K562 (cell line): Measurements from ENCODE around the gene CRYBA1. TPM values are rescaled to one million over a fixed set of nuclear protein-coding genes. Genes with fewer than 3 reads are reported as not detected.
A peak's percentile ranks its signal among the peaks of the same experiment; 100 is the strongest.

Experiments used
- ARID1B ChIP-seq: fragments of 450-650 bp; IDR thresholded peaks from 2 replicates; pipeline ENCODE4 v1.6.1; 2016; ENCODE audit warnings: antibody characterized with exemption, mild to moderate bottlenecking, inconsistent platforms
- ATF7 ChIP-seq: fragments of 450-650 bp; IDR thresholded peaks from 2 replicates; pipeline ENCODE4 v1.7.1; 2014; ENCODE audit warnings: mild to moderate bottlenecking, moderate library complexity
- CBFA2T2 ChIP-seq: fragments of 450-650 bp; conservative IDR thresholded peaks from 2 replicates; pipeline ENCODE4 v1.6.1; 2017; ENCODE audit warnings: mild to moderate bottlenecking
- CCNT2 ChIP-seq: IDR thresholded peaks from 2 replicates; pipeline ENCODE4 v1.6.1; 2011; ENCODE audit warnings: borderline replicate concordance, low read depth, mild to moderate bottlenecking, moderate library complexity, mixed read lengths, low read length; ENCODE audit not compliant: insufficient read length; ENCODE audit errors: extremely low read depth
- DNMT1 ChIP-seq: fragments of 450-650 bp; IDR thresholded peaks from 2 replicates; pipeline ENCODE4 v1.6.1; 2016; ENCODE audit warnings: antibody characterized with exemption, mild to moderate bottlenecking
- ELF2 ChIP-seq: fragments of 250-450 bp; sonication (Bioruptor Pico); IDR thresholded peaks from 2 replicates; pipeline ENCODE4 v1.5.0; 2021; ENCODE audit warnings: mild to moderate bottlenecking
- FOXM1 ChIP-seq, 2 experiments: fragments of 450-650 bp in 1 of 2; sonication (generic) in 1 of 2; formaldehyde crosslinking in 1 of 2; IDR thresholded peaks; 2 replicates each; pipeline versions ENCODE4 v1.6.1 to v1.9.0; 2017 to 2022; ENCODE audit warnings: low read depth in 2 of 2, mild to moderate bottlenecking in 2 of 2, missing genetic modification reagents in 1 of 2, moderate library complexity in 1 of 2
- KLF16 ChIP-seq: IDR thresholded peaks from 2 replicates; pipeline ENCODE4 v1.6.1; 2016; ENCODE audit warnings: antibody characterized with exemption
- NUFIP1 ChIP-seq: fragments of 450-650 bp; IDR thresholded peaks from 2 replicates; pipeline ENCODE4 v1.6.1; 2018; ENCODE audit not compliant: partially characterized antibody
- SREBF1 ChIP-seq: fragments of 150-350 bp; IDR thresholded peaks from 2 replicates; pipeline ENCODE4 v1.6.1; 2014; ENCODE audit warnings: antibody characterized with exemption, low read depth, low read length, borderline replicate concordance
- STAT5A ChIP-seq: IDR thresholded peaks from 2 replicates; pipeline ENCODE4 v1.6.1; 2012; ENCODE audit warnings: low read length, inconsistent platforms, borderline replicate concordance
- ZFX ChIP-seq: sonication (generic); formaldehyde crosslinking; IDR thresholded peaks from 2 replicates; pipeline ENCODE4 v1.8.0; 2022; ENCODE audit warnings: mild to moderate bottlenecking, missing genetic modification reagents, moderate library complexity
- ZNF121 ChIP-seq: sonication (generic); formaldehyde crosslinking; conservative IDR thresholded peaks from 2 replicates; pipeline ENCODE4 v1.8.0; 2022; ENCODE audit warnings: missing genetic modification reagents
- ZNF165 ChIP-seq: fragments of 250-450 bp; sonication (Bioruptor Pico); IDR thresholded peaks from 2 replicates; pipeline ENCODE4 v1.4.0; 2020; ENCODE audit warnings: borderline replicate concordance
- ZNF431 ChIP-seq: sonication (generic); formaldehyde crosslinking; IDR thresholded peaks from 2 replicates; pipeline ENCODE4 v1.8.0; 2022; ENCODE audit warnings: mild to moderate bottlenecking, missing genetic modification reagents
- polyA plus RNA-seq, 8 experiments: library from polyadenylated mRNA; depleted of rRNA in 4 of 8; stranded (reverse) in 5 of 8; unstranded in 3 of 8; fragments of >200 nt; fragmentation: Nextera tagmentation in 2 of 8; fragmentation: Illumina TruSeq in 1 of 8; extraction: Ambion mirVana in 2 of 8; extraction: Trizol in 1 of 8; gene quantifications; 2 replicates each; pipeline versions ENCODE4 v1.2.1 to v1.2.3, GENCODE V29; 2011 to 2014; ENCODE audit warnings: inconsistent platforms in 1 of 8, missing spikeins in 1 of 8
- total RNA-seq, 7 experiments: library from RNA; depleted of rRNA in 6 of 7; stranded (reverse); fragments of >200 nt in 6 of 7; fragmentation: Illumina TruSeq in 2 of 7; extraction: Trizol in 2 of 7; gene quantifications; 2 replicates each; pipeline versions ENCODE4 v1.2.1 to v1.2.3, GENCODE V29; 2011 to 2021; ENCODE audit warnings: low replicate concordance in 1 of 7
- TF ChIP-seq, protein P1 (sequence below): fragments of 250-450 bp; sonication (Bioruptor Pico); IDR thresholded peaks from 2 replicates; pipeline ENCODE4 v1.8.0; 2021; ENCODE audit warnings: mild to moderate bottlenecking, moderate library complexity
- TF ChIP-seq, protein P2 (sequence below): fragments of 450-650 bp; formaldehyde crosslinking; IDR thresholded peaks from 2 replicates; pipeline ENCODE4 v1.4.0; 2020; ENCODE audit warnings: mild to moderate bottlenecking, moderate library complexity
- TF ChIP-seq, protein P3 (sequence below): IDR thresholded peaks from 2 replicates; pipeline ENCODE4 v1.6.1; 2016; ENCODE audit warnings: missing genetic modification characterization, missing compliant biosample characterization
- TF ChIP-seq, protein P4 (sequence below): fragments of 450-650 bp; formaldehyde crosslinking; IDR thresholded peaks from 2 replicates; pipeline ENCODE4 v1.4.0; 2020; ENCODE audit warnings: mild to moderate bottlenecking
- TF ChIP-seq, protein P5 (sequence below): IDR thresholded peaks from 2 replicates; pipeline ENCODE4 v1.6.1; 2012; ENCODE audit warnings: low read depth, low read length, improper control_type of control experiment, borderline replicate concordance

The CRYBA1 gene
- total and polyA plus RNA-seq, 9 of the 15 experiments (the other 6 are each of a cell fraction or from before 2014, with no cell fraction given) = not detected

DNA sequence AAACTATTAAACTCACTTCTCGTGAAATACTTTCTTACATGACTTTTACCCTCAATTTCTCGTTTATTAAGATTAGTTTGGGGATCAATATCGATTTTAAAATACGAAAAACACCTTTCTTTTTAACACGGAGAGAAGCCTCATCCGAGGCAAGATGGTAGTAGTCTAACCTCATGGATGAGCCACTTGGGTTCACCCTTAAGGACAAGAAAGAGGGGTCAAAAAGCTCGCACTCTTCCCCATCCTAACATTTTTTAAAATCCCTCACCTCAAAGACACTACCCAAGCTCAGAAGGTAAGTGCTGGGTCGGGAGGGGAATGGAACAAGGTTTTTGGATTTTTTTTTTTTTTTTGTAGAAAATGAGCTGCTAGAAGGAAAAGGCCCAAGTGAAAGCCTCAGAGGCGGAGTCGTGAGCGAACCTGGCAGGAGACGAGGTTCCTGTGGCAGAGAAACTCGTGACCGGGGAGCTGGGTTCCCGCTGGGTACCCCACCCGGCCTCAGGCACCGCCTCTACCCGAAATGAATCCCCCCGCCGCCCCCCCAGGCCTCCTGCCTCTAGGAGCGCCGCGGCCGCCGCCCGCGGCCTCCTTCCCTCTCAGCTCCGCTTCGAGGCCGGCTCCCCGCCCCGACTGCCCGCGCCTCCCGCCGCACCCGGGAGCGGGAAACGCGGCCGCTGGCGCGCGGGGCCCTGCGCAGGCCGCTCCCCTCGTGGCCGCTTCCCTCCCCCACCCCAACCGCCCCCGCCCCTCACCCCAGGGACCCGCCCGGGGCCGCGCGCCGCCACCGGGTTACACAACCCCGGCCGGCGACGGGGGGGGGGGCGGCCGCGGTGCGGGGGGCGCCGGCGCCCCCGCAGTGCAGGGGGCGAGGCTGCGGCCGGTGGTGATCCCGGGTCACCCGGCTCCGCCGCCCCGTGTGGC, 45.7 kb downstream of the CRYBA1 start (continued):
- TF ChIP-seq, protein P1, sequence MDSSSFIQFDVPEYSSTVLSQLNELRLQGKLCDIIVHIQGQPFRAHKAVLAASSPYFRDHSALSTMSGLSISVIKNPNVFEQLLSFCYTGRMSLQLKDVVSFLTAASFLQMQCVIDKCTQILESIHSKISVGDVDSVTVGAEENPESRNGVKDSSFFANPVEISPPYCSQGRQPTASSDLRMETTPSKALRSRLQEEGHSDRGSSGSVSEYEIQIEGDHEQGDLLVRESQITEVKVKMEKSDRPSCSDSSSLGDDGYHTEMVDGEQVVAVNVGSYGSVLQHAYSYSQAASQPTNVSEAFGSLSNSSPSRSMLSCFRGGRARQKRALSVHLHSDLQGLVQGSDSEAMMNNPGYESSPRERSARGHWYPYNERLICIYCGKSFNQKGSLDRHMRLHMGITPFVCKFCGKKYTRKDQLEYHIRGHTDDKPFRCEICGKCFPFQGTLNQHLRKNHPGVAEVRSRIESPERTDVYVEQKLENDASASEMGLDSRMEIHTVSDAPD = no peak
- TF ChIP-seq KLF16 (no peak), DNMT1 (no peak), ZNF431 (no peak), SREBF1 (no peak), STAT5A (no peak), FOXM1 (IDR thresholded peaks at IDR 0.05; ENCODE audit: low read depth) (no peak), FOXM1 (CRISPR knock-in tag; IDR thresholded peaks at IDR 0.05; ENCODE audit: low read depth) (no peak), ARID1B (no peak), ZNF121 (CRISPR knock-in tag) (no peak), CCNT2 (peak; percentile 50), ZNF165 (CRISPR knock-in tag) (no peak), ATF7 (no peak), ELF2 (CRISPR knock-in tag) (no peak), NUFIP1 (no peak), ZFX (CRISPR knock-in tag) (no peak; the same call in 1 of the 2 replicates), CBFA2T2 (no peak)
- TF ChIP-seq, protein P2, sequence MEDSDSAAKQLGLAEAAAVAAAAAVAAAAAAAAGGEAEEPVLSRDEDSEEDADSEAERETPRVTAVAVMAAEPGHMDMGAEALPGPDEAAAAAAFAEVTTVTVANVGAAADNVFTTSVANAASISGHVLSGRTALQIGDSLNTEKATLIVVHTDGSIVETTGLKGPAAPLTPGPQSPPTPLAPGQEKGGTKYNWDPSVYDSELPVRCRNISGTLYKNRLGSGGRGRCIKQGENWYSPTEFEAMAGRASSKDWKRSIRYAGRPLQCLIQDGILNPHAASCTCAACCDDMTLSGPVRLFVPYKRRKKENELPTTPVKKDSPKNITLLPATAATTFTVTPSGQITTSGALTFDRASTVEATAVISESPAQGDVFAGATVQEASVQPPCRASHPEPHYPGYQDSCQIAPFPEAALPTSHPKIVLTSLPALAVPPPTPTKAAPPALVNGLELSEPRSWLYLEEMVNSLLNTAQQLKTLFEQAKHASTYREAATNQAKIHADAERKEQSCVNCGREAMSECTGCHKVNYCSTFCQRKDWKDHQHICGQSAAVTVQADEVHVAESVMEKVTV (CRISPR knock-in tag) = no peak
- TF ChIP-seq, protein P3, sequence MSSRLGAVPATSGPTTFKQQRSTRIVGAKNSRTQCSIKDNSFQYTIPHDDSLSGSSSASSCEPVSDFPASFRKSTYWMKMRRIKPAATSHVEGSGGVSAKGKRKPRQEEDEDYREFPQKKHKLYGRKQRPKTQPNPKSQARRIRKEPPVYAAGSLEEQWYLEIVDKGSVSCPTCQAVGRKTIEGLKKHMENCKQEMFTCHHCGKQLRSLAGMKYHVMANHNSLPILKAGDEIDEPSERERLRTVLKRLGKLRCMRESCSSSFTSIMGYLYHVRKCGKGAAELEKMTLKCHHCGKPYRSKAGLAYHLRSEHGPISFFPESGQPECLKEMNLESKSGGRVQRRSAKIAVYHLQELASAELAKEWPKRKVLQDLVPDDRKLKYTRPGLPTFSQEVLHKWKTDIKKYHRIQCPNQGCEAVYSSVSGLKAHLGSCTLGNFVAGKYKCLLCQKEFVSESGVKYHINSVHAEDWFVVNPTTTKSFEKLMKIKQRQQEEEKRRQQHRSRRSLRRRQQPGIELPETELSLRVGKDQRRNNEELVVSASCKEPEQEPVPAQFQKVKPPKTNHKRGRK (tag) = 0 out of 2 replicates have a peak, but pooled peaks have one; percentile 1
- TF ChIP-seq, protein P4, sequence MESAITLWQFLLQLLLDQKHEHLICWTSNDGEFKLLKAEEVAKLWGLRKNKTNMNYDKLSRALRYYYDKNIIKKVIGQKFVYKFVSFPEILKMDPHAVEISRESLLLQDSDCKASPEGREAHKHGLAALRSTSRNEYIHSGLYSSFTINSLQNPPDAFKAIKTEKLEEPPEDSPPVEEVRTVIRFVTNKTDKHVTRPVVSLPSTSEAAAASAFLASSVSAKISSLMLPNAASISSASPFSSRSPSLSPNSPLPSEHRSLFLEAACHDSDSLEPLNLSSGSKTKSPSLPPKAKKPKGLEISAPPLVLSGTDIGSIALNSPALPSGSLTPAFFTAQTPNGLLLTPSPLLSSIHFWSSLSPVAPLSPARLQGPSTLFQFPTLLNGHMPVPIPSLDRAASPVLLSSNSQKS (CRISPR knock-in tag) = no peak
- TF ChIP-seq, protein P5, sequence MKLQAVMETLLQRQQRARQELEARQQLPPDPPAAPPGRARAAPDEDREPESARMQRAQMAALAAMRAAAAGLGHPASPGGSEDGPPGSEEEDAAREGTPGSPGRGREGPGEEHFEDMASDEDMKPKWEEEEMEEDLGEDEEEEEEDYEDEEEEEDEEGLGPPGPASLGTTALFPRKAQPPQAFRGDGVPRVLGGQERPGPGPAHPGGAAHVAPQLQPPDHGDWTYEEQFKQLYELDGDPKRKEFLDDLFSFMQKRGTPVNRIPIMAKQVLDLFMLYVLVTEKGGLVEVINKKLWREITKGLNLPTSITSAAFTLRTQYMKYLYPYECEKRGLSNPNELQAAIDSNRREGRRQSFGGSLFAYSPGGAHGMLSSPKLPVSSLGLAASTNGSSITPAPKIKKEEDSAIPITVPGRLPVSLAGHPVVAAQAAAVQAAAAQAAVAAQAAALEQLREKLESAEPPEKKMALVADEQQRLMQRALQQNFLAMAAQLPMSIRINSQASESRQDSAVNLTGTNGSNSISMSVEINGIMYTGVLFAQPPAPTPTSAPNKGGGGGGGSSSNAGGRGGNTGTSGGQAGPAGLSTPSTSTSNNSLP = no peak
